ENCODE data around the gene NAT16. TPM values are rescaled to one million over a fixed set of nuclear protein-coding genes. Genes with fewer than 3 reads are reported as not detected.

The NAT16 gene
- total and polyA plus RNA-seq, 2 of the 13 experiments (the other 11 are each of a cell fraction or from before 2014, with no cell fraction given) = 0.04 TPM; not detected in 1

DNA sequence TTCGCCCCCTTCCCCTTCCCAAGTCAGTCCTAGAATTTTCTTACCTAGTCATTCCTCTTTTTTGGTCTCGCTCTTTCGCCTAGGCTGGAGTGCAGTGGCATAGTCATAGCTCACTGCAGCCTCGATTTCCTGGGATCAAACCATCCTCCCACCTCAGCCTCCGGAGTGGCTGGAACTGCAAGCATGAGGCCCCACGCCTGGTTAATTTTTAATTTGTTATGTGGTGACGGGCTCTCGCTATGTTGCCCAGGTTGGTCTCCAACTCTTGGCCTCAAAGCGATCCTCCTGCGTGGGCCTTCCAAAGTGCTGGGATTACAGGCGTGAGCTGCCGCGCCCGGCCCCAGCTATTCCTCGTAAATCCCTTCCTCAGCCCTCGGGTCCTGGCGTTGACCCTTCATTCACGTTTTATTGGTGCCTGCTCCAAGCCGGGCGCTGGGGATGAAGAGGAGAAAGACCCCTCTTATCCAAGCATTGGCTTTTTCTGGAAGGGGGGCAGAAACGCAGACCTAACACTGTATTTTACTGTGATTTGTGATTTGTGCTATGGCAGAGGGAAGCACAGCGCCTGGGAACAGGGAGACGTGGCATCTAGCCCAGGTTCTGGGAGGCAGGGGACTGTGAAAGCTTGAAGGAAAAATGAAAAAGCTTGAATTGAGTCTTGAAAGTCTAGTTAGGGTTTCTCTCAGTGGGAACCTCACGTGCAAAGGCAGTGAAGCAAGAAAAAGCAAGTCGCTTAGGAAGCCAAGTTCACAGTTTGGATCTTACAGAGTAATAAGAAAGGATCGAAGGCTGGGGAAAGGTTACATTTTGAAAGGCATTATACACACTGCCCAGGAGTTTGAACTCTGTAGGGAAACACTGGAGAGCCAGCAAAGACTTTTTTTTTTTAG is 38.4 kb upstream of the NAT16 start (continued):
- TF ChIP-seq, protein P1, sequence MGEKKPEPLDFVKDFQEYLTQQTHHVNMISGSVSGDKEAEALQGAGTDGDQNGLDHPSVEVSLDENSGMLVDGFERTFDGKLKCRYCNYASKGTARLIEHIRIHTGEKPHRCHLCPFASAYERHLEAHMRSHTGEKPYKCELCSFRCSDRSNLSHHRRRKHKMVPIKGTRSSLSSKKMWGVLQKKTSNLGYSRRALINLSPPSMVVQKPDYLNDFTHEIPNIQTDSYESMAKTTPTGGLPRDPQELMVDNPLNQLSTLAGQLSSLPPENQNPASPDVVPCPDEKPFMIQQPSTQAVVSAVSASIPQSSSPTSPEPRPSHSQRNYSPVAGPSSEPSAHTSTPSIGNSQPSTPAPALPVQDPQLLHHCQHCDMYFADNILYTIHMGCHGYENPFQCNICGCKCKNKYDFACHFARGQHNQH (CRISPR knock-in tag; IDR thresholded peaks at IDR 0.05) = no peak
- no peak for TF ChIP-seq ZNF234 (CRISPR knock-in tag; conservative IDR thresholded peaks at IDR 0.05)
- 0 out of 2 replicates have a peak, but pooled peaks have one; percentile 15 for TF ChIP-seq SALL1 (CRISPR knock-in tag; IDR thresholded peaks at IDR 0.05)
- no peak for TF ChIP-seq NFYB (CRISPR knock-in tag; IDR thresholded peaks at IDR 0.05)
- 0 out of 2 replicates have a peak, but pooled peaks have one; percentile 35 for TF ChIP-seq ZNF414 (CRISPR knock-in tag; IDR thresholded peaks at IDR 0.05)
- no peak for TF ChIP-seq CBX1 (IDR thresholded peaks at IDR 0.05; ENCODE audit: low read depth)
- TF ChIP-seq MEIS1 (CRISPR knock-in tag; IDR thresholded peaks at IDR 0.05; ENCODE audit: borderline replicate concordance) = peak; percentile 34; the same call in 1 of the 2 replicates
- TF ChIP-seq NCOA2 (CRISPR knock-in tag; IDR thresholded peaks at IDR 0.05) = peak; percentile 13; the same call in 1 of the 2 replicates
- TF ChIP-seq NFYC (CRISPR knock-in tag; IDR thresholded peaks at IDR 0.05) = no peak
- TF ChIP-seq, protein P2, sequence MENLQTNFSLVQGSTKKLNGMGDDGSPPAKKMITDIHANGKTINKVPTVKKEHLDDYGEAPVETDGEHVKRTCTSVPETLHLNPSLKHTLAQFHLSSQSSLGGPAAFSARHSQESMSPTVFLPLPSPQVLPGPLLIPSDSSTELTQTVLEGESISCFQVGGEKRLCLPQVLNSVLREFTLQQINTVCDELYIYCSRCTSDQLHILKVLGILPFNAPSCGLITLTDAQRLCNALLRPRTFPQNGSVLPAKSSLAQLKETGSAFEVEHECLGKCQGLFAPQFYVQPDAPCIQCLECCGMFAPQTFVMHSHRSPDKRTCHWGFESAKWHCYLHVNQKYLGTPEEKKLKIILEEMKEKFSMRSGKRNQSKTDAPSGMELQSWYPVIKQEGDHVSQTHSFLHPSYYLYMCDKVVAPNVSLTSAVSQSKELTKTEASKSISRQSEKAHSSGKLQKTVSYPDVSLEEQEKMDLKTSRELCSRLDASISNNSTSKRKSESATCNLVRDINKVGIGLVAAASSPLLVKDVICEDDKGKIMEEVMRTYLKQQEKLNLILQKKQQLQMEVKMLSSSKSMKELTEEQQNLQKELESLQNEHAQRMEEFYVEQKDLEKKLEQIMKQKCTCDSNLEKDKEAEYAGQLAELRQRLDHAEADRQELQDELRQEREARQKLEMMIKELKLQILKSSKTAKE (CRISPR knock-in tag; IDR thresholded peaks at IDR 0.05; ENCODE audit: borderline replicate concordance) = no peak
- TF ChIP-seq, protein P3, sequence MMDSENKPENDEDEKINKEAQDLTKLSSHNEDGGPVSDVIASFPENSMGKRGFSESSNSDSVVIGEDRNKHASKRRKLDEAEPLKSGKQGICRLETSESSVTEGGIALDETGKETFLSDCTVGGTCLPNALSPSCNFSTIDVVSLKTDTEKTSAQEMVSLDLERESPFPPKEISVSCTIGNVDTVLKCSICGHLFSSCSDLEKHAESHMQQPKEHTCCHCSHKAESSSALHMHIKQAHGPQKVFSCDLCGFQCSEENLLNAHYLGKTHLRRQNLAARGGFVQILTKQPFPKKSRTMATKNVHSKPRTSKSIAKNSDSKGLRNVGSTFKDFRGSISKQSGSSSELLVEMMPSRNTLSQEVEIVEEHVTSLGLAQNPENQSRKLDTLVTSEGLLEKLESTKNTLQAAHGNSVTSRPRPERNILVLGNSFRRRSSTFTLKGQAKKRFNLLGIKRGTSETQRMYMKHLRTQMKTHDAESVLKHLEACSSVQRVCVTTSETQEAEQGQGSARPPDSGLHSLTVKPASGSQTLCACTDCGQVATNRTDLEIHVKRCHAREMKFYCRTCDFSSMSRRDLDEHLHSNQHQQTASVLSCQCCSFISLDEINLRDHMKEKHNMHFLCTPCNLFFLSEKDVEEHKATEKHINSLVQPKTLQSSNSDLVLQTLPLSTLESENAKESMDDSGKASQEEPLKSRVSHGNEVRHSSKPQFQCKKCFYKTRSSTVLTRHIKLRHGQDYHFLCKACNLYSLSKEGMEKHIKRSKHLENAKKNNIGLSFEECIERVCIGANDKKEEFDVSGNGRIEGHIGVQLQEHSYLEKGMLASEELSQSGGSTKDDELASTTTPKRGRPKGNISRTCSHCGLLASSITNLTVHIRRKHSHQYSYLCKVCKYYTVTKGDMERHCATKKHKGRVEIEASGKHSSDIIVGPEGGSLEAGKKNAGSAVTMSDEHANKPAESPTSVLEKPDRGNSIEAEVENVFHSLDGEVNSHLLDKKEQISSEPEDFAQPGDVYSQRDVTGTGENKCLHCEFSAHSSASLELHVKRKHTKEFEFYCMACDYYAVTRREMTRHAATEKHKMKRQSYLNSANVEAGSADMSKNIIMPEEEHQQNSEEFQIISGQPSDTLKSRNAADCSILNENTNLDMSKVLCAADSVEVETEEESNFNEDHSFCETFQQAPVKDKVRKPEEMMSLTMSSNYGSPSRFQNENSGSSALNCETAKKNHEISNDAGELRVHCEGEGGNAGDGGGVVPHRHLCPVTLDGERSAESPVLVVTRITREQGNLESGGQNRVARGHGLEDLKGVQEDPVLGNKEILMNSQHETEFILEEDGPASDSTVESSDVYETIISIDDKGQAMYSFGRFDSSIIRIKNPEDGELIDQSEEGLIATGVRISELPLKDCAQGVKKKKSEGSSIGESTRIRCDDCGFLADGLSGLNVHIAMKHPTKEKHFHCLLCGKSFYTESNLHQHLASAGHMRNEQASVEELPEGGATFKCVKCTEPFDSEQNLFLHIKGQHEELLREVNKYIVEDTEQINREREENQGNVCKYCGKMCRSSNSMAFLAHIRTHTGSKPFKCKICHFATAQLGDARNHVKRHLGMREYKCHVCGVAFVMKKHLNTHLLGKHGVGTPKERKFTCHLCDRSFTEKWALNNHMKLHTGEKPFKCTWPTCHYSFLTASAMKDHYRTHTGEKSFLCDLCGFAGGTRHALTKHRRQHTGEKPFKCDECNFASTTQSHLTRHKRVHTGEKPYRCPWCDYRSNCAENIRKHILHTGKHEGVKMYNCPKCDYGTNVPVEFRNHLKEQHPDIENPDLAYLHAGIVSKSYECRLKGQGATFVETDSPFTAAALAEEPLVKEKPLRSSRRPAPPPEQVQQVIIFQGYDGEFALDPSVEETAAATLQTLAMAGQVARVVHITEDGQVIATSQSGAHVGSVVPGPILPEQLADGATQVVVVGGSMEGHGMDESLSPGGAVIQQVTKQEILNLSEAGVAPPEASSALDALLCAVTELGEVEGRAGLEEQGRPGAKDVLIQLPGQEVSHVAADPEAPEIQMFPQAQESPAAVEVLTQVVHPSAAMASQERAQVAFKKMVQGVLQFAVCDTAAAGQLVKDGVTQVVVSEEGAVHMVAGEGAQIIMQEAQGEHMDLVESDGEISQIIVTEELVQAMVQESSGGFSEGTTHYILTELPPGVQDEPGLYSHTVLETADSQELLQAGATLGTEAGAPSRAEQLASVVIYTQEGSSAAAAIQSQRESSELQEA (CRISPR knock-in tag; IDR thresholded peaks at IDR 0.05; ENCODE audit: not compliant biosample characterization) = no peak
- TF ChIP-seq SAP130 (CRISPR knock-in tag; IDR thresholded peaks at IDR 0.05; ENCODE audit: low read depth) = peak; percentile 73
- TF ChIP-seq ZNF282 (IDR thresholded peaks at IDR 0.05; ENCODE audit: partially characterized antibody) = no peak
- no peak for TF ChIP-seq HCFC1 (IDR thresholded peaks at IDR 0.05; ENCODE audit: low read depth, low read length)
- TF ChIP-seq GATAD1 (CRISPR knock-in tag; IDR thresholded peaks at IDR 0.05) = peak; percentile 53
